Esophagus muscularis mucosa (tissue), 4 donors: Measurements from ENCODE around the gene RNF145. TPM values are rescaled to one million over a fixed set of nuclear protein-coding genes. Genes with fewer than 3 reads are reported as not detected.

ENCODE experiments used
- DNase-seq: peaks from one replicate; pipeline ENCODE4 v3.0.0-alpha.2; 2017; ENCODE audit errors: extremely low spot score
- H3K27ac ChIP-seq, 4 donors: fragments of 200-600 bp; sonication (generic); replicated peaks in 1 of 4; 1 replicate in 3 of 4; 2 replicates in 1 of 4; pipeline ENCODE4 v1.5.1; 2016 to 2019; ENCODE audit warnings: mild to moderate bottlenecking in 1 of 4
- H3K27me3 ChIP-seq, 4 donors: fragments of 200-600 bp; sonication (generic); one replicate each; pipeline versions ENCODE4 v1.5.1 to v1.6.0; 2016 to 2019
- H3K36me3 ChIP-seq, 4 donors: fragments of 200-600 bp; sonication (generic); one replicate each; pipeline ENCODE4 v1.5.1; 2016 to 2019
- H3K4me1 ChIP-seq, 4 donors: fragments of 200-600 bp; sonication (generic); one replicate each; pipeline ENCODE4 v1.5.1; 2016 to 2019
- H3K4me3 ChIP-seq, 4 donors: fragments of 200-600 bp; sonication (generic); 1 replicate in 2 of 4; 2 replicates in 2 of 4; pipeline ENCODE4 v1.5.1; 2016 to 2019; ENCODE audit warnings: mild to moderate bottlenecking in 4 of 4, moderate library complexity in 1 of 4
- H3K9me3 ChIP-seq, 4 donors: fragments of 200-600 bp; sonication (generic); 1 replicate in 3 of 4; 2 replicates in 1 of 4; pipeline ENCODE4 v1.5.1; 2016 to 2019
- CTCF ChIP-seq, 3 experiments: fragments of 200-600 bp in 2 of 3; fragments of 450-650 bp in 1 of 3; sonication (generic) in 2 of 3; IDR thresholded peaks; one replicate each; pipeline ENCODE4 v1.5.1; 2017 to 2019; ENCODE audit warnings: antibody characterized with exemption in 3 of 3, mild to moderate bottlenecking in 2 of 3, moderate library complexity in 1 of 3
- EP300 ChIP-seq: sonication (generic); formaldehyde crosslinking; IDR thresholded peaks from one replicate; pipeline ENCODE4 v1.6.1; 2017; ENCODE audit warnings: antibody characterized with exemption
- POLR2A ChIP-seq: fragments of 450-650 bp; IDR thresholded peaks from one replicate; pipeline ENCODE4 v1.6.1; 2017; ENCODE audit warnings: antibody characterized with exemption, moderate library complexity, mild to moderate bottlenecking, low read depth
- POLR2AphosphoS5 ChIP-seq, 2 donors: sonication (generic); formaldehyde crosslinking; IDR thresholded peaks; one replicate each; pipeline ENCODE4 v1.6.1; 2017; ENCODE audit warnings: antibody characterized with exemption in 2 of 2
- WGBS: methylation state at CpG from one replicate; pipeline ENCODE4 v1.1.5; 2018; 5-methylcytosine and 5-hydroxymethylcytosine counted together
- intact Hi-C: fragments of 100-400 bp; cut with DNase I; formaldehyde crosslinking; loops from one replicate; pipeline ENCODE4 v1.15.1; 2023
- total RNA-seq, 4 donors: library from RNA; depleted of rRNA; stranded (reverse); fragments of >200 nt; gene quantifications; one replicate each; pipeline versions ENCODE4 v1.1.0 to v1.2.1, GENCODE V29; 2016

Gene RNF145
- total RNA-seq, 4 donors from 2014 or later: 50.5 to 84.1 (median 63.9) TPM

- WGBS: 93% methylated on average over 3 of the region's 3 CpGs
- peaks cover 22 to 59% (median 40%) of the 10 kb centered on the region in 4 donors for H3K4me1 ChIP-seq
- H3K4me3 ChIP-seq: no peak overlapping the region
- no peaks in the 10 kb centered on the region for H3K27me3 ChIP-seq
- no peak overlapping the region for H3K27ac ChIP-seq
- H3K36me3 ChIP-seq: peaks cover 4 to 9% (median 6%) of the 10 kb centered on the region in 4 donors
- intact Hi-C loops: no loop called here
- no peak for DNase-seq
- H3K9me3 ChIP-seq: no peaks in the 10 kb centered on the region
- no peak for TF ChIP-seq EP300
- TF ChIP-seq CTCF (IDR thresholded peaks at IDR 0.05): no peak
- TF ChIP-seq POLR2A: no peak
These were observed 21.6 kb downstream of the RNF145 start for GRCh38 chr5:159187719-159188118.

- Histone ChIP-seq H3K36me3 (peaks cover 4 to 9% (median 6%) of the 10 kb centered on the region in 4 donors), H3K9me3 (no peaks in the 10 kb centered on the region), H3K4me1 (peaks cover 32 to 73% (median 49%) of the 10 kb centered on the region in 4 donors), H3K27ac (peak overlapping the region in 1 of 4 donors; percentile 20), H3K4me3 (no peak overlapping the region), H3K27me3 (no peaks in the 10 kb centered on the region)
- TF ChIP-seq POLR2A (no peak), EP300 (no peak), POLR2AphosphoS5 (IDR thresholded peaks at IDR 0.05) (no peak), CTCF (IDR thresholded peaks at IDR 0.05) (no peak)
- 84% methylated on average over 4 of the region's 4 CpGs for WGBS
- no peak for DNase-seq
- intact Hi-C loops: no loop called here
These were observed 23.0 kb downstream of the RNF145 start for GRCh38 chr5:159186319-159186718.

DNA sequence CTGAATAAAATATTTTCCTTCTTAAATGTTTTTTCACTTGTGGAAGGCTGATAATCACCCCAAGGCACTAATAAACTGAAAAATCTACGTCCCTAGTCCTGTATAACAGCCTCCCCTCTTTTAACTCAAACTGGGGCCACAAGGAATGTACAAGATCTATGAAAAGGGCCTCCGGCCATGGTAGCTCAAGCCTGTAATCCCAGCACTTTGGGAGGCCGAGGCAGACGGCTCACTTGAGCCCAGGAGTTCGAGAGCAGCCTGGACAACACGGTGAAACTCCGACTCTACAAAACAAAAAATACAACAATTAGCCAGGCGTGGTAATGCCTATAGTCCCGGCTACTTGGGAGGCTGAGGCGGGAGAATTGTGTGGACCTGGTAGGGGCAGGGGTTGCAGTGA lies 23.6 kb downstream of the RNF145 start:
- H3K9me3 ChIP-seq: no peaks in the 10 kb centered on the region
- peak overlapping the region in 1 of 4 donors; percentile 20 for H3K27ac ChIP-seq
- H3K27me3 ChIP-seq: no peaks in the 10 kb centered on the region
- no peak overlapping the region for H3K4me3 ChIP-seq
- WGBS: 80% methylated on average over 10 of the region's 10 CpGs
- TF ChIP-seq EP300 (no peak), POLR2A (no peak), POLR2AphosphoS5 (IDR thresholded peaks at IDR 0.05) (no peak), CTCF (IDR thresholded peaks at IDR 0.05) (no peak)
- peaks cover 4 to 10% (median 6%) of the 10 kb centered on the region in 4 donors for H3K36me3 ChIP-seq
- intact Hi-C loops: no loop called here
- H3K4me1 ChIP-seq: peaks cover 34 to 77% (median 49%) of the 10 kb centered on the region in 4 donors
- no peak for DNase-seq

DNA sequence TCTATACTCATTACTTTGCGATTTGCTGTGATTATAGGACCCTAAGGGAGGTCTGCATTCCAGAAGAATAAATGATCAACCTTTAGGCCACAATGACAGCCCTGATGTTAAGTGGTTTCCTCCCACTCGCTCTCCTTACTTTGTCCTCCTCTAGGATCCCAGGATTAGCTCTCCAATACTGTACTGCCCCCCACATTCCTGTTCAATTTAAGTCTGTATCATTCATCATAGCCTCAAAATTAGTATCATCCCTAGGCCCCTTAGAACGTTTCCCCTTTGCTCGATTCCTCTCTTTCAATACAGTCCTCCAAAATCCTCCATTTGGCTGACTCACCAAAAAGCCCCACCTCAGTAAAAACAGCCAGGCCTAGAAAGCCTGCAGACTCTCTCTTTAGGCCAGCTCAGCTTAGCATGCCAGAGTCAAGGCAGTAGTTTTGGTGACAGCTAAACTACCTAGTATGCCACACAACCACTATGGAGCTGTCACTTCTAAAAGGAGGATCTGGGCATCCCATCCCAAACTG lies 24.4 kb downstream of the RNF145 start:
- no peak for DNase-seq
- no peak for TF ChIP-seq POLR2A
- TF ChIP-seq POLR2AphosphoS5 (IDR thresholded peaks at IDR 0.05): no peak
- no peak for TF ChIP-seq EP300
- no peak for TF ChIP-seq CTCF (IDR thresholded peaks at IDR 0.05)
- Histone ChIP-seq H3K27me3 (no peaks in the 10 kb centered on the region), H3K27ac (peak overlapping the region in 2 of 4 donors; percentile 14 to 38), H3K4me1 (peaks cover 41 to 81% (median 52%) of the 10 kb centered on the region in 4 donors), H3K4me3 (no peak overlapping the region), H3K9me3 (no peaks in the 10 kb centered on the region), H3K36me3 (peaks cover 0 to 13% (median 2%) of the 10 kb centered on the region in 4 donors)
- intact Hi-C loops: no loop called here
- 37% methylated on average over 4 of the region's 4 CpGs for WGBS

DNA sequence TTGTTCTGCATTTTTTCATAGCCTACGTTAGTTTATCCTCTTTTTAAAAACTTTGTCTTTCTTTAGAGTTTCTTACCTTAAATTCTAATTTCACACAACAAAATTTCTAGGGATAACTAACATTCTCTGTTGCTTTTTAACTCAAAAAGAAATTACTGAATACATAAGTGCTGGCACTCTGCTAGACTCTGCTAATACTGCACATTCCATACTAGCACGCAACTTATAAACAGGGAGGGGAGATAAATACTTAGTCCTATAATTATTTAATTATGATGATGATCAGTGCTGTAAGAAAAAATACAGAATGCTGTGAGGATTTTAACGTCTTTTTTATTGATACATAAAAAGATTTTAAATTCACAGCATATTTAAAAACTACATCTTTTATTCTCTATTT lies 25.1 kb downstream of the RNF145 start:
- H3K4me3 ChIP-seq: no peak overlapping the region
- H3K9me3 ChIP-seq: no peaks in the 10 kb centered on the region
- H3K36me3 ChIP-seq: peaks cover 0 to 10% (median 0%) of the 10 kb centered on the region in 4 donors
- H3K4me1 ChIP-seq: peaks cover 48 to 81% (median 56%) of the 10 kb centered on the region in 4 donors
- no peak for DNase-seq
- H3K27me3 ChIP-seq: no peaks in the 10 kb centered on the region
- intact Hi-C loops: no loop called here
- H3K27ac ChIP-seq: peak overlapping the region in 1 of 4 donors; percentile 40
- 57% methylated on average over 3 of the region's 3 CpGs for WGBS
- no peak for TF ChIP-seq POLR2AphosphoS5 (IDR thresholded peaks at IDR 0.05)
- TF ChIP-seq CTCF (IDR thresholded peaks at IDR 0.05): no peak
- no peak for TF ChIP-seq POLR2A
- no peak for TF ChIP-seq EP300
